ENCODE data around the gene TXN2.

DNA sequence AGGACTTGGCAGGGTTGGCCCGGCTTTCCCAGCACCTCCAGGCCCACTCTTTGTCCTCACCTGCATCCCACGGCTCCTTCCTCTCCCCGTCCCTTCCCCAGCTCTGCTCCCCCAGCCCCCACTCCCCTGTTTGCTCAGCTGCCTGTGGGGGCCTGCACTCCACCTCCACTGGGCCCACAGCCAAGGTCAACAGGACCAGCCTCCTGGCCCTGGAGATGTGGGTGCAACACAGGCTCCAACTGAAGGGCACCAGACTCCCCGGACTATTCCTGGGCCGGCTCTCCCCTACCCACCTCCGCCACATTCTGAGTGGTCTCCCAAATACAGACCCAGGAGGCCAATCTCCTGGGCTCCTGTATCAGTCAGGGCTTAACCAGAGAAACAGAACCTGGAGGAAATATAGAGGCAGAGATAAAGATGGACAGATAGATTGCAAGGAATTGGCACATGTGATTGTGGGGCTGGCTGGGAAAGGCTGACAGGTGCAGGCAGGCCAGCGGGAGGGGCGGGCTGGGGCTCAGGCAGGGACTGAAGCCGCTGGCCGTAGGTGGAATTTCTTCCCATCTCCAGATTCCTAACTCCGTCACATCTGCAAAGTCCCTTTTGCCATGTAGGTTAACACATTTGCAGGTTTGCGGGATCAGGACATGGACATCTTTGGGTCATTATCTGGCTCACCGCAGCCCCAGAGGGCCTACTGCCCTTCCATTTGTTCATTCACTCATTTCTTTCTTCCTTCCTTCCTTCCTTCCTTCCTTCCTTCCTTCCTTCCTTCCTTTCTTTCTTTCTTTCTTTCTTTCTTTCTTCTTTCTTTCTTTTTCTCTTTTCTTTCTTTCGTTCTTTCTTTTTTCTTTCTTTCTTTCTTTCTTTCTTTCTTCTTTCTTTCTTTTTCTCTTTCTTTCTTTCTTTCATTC, 47.9 kb downstream of the TXN2 start:
- no peak for TF ChIP-seq POLR2A (IDR thresholded peaks at IDR 0.05)
- TF ChIP-seq, protein P1, sequence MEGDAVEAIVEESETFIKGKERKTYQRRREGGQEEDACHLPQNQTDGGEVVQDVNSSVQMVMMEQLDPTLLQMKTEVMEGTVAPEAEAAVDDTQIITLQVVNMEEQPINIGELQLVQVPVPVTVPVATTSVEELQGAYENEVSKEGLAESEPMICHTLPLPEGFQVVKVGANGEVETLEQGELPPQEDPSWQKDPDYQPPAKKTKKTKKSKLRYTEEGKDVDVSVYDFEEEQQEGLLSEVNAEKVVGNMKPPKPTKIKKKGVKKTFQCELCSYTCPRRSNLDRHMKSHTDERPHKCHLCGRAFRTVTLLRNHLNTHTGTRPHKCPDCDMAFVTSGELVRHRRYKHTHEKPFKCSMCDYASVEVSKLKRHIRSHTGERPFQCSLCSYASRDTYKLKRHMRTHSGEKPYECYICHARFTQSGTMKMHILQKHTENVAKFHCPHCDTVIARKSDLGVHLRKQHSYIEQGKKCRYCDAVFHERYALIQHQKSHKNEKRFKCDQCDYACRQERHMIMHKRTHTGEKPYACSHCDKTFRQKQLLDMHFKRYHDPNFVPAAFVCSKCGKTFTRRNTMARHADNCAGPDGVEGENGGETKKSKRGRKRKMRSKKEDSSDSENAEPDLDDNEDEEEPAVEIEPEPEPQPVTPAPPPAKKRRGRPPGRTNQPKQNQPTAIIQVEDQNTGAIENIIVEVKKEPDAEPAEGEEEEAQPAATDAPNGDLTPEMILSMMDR (IDR thresholded peaks at IDR 0.05), result no peak
